HG02588 (cell line): ENCODE measurements around the gene S100Z.
"Not testable (repeated sequence)": the region's sequence is repeated elsewhere in the genome, so short reads cannot be mapped to it uniquely, and the experiment has no call there.

Source experiments
- ATAC-seq: cut with Tn5 transposase; IDR thresholded peaks from one replicate; pipeline ENCODE4 v1.9.1; 2021; ENCODE audit warnings: mild to moderate bottlenecking, moderate library complexity; ENCODE audit not compliant: unreplicated experiment

S100Z gene

GRCh38 chr5:76945238-76945637, 95.4 kb downstream of the S100Z start:
- ATAC-seq: not testable (repeated sequence)

GRCh38 chr5:76946090-76946489, 96.3 kb downstream of the S100Z start:
- no peak for ATAC-seq

- ATAC-seq: no peak
Measured at GRCh38 chr5:76947082-76947503, 97.3 kb downstream of the S100Z start.

GRCh38 chr5:76952795-76953536, 103.2 kb downstream of the S100Z start, which contains the start of gene CRHBP:
CRHBP (plus strand) TSS chr5:76953045; CDS start chr5:76953135, 90 bp downstream.
- no peak for ATAC-seq

- ATAC-seq: no peak
Measured at GRCh38 chr5:76953551-76954382, 104.0 kb downstream of the S100Z start.

- ATAC-seq: no peak
Measured at GRCh38 chr5:76954383-76954763, 104.6 kb downstream of the S100Z start.

DNA sequence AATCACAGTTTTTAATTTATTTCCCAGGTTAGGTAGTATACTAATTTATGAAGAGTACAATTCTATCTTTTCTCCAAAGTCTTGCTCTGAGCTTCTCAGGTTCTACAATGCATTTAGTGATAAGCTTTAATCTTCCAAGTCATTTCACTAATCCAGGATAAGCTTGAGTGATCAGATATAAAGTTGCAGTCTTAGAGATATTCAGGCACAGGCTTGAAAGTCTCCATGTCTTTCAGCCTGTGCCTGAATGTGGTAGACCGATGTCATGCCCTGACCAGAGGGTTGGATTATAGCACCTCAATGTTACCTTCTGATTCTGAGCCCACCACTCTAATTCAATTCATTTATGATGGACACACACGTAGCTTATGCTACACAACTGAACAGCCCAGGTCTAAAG, 106.2 kb downstream of the S100Z start:
- ATAC-seq: no peak

- ATAC-seq: no peak
Measured at GRCh38 chr5:76958991-76959767, 109.4 kb downstream of the S100Z start.

DNA sequence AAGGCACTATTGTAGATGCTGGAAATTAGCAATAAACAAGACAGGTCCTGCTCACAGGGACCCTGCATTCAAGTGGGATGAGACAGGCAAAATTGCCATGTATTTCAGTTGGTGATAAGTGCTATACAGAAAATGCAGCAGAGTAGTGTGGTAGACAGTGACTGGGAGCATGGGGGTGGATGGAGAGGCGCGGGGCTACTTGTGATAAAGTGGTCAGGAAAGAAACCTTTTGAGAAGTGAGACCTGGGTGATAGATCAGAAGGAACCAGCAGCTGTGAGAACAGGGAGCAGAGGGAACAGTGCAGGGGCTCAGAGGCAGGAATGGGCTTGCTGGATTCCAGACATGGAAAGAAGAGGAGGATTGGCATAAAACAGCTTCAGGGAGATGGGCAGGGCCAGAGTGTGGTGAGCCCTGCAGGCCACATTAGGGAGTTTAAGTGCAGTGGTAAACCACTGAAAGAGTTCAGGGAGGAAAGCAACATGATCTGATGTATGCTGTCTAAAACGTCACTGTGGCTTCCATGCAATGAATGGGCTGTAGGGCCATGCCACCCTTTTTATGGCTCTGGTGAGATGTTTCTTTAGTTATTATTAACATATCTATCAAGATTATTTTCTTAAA, 110.3 kb downstream of the S100Z start:
- ATAC-seq: no peak

GRCh38 chr5:76964060-76964459, 114.2 kb downstream of the S100Z start:
- ATAC-seq: no peak
